OCI-LY7 (cell line): ENCODE measurements around the gene DIP2C.

ENCODE experiments used
- CTCF ChIP-seq: fragments of 200-600 bp; sonication (generic); conservative IDR thresholded peaks from 2 replicates; pipeline ENCODE4 v1.5.1; 2014; ENCODE audit warnings: mild to moderate bottlenecking, antibody characterized with exemption, low read length, moderate library complexity, mixed read lengths
- EZH2phosphoT487 ChIP-seq: fragments of 200-600 bp; sonication (generic); IDR thresholded peaks from 2 replicates; pipeline ENCODE4 v1.6.1; 2018; ENCODE audit warnings: low read depth, borderline replicate concordance, mild to moderate bottlenecking, mixed run types, antibody characterized with exemption, low read length, moderate library complexity, mixed read lengths

DNA sequence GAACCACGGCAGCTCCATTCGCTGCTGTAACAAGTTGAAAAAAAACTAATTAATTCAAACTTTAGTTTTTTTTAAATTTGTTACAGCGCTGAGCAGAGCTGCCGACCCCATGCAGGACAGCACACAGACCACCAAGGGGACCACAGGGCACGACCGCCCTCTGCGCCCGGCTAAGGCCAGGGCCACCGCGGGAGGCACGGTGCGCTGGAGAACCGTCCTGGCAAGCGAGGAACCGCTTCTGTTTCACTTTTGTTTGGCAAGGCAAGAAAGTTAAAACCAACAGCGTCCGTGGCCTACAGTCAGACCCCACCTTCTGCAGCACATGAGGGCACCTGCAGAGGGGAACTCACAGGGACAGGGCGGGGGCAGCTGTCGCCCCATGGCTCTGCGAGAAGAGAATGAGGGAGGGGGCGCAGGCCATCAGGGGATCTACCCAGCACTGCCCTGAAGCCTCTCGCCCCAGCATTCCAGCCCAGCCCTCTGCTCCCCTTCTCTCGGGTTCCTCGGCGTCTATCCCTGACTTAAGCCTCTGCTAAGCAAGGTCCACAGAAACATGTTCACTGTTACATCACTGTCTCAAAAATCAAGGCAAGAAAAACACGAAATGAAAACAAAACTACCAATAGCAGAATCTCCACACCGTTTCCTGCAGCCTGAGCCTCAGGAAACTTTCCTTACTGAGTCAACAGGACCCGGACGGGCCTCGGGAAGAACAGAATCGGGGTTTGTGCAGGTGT is 204.4 kb downstream of the DIP2C start:
- no peak for TF ChIP-seq CTCF
- TF ChIP-seq EZH2phosphoT487: no peak
